K562 (cell line): Measurements from ENCODE around the gene ATP5PO. TPM values are rescaled to one million over a fixed set of nuclear protein-coding genes. Genes with fewer than 3 reads are reported as not detected.

Source experiments
- ATF1 ChIP-seq, 2 experiments: fragments of 450-650 bp in 1 of 2; IDR thresholded peaks; 2 replicates each; pipeline ENCODE4 v1.6.1; 2016; ENCODE audit warnings: missing compliant biosample characterization in 1 of 2, missing genetic modification characterization in 1 of 2
- C11orf30 ChIP-seq: fragments of 450-650 bp; IDR thresholded peaks from 2 replicates; pipeline ENCODE4 v1.6.1; 2016; ENCODE audit warnings: low read depth, mild to moderate bottlenecking
- CCNT2 ChIP-seq: IDR thresholded peaks from 2 replicates; pipeline ENCODE4 v1.6.1; 2011; ENCODE audit warnings: borderline replicate concordance, low read depth, mild to moderate bottlenecking, moderate library complexity, mixed read lengths, low read length; ENCODE audit not compliant: insufficient read length; ENCODE audit errors: extremely low read depth
- CHD1 ChIP-seq: fragments of 200-600 bp; sonication (generic); IDR thresholded peaks from one replicate; pipeline ENCODE4 v1.6.1; 2012; ENCODE audit warnings: mild to moderate bottlenecking, moderate library complexity, low read length, inconsistent platforms
- CREB3 ChIP-seq: fragments of 450-650 bp; conservative IDR thresholded peaks from 2 replicates; pipeline ENCODE4 v1.6.1; 2016; ENCODE audit warnings: missing genetic modification characterization, low read depth, mild to moderate bottlenecking, missing compliant biosample characterization, moderate library complexity
- CXXC5 ChIP-seq: fragments of 250-450 bp; sonication (Bioruptor Pico); IDR thresholded peaks from 2 replicates; pipeline ENCODE4 v1.8.0; 2022; ENCODE audit warnings: inconsistent platforms, mild to moderate bottlenecking, moderate library complexity
- ELF4 ChIP-seq: fragments of 450-650 bp; formaldehyde crosslinking; IDR thresholded peaks from 2 replicates; pipeline ENCODE4 v1.4.0; 2022; ENCODE audit warnings: missing genetic modification characterization
- ETV1 ChIP-seq: fragments of 450-650 bp; conservative IDR thresholded peaks from 2 replicates; pipeline ENCODE4 v1.6.1; 2016; ENCODE audit warnings: missing genetic modification characterization, control low read depth, low read depth, missing compliant biosample characterization
- EWSR1 ChIP-seq: fragments of 450-650 bp; IDR thresholded peaks from 2 replicates; pipeline ENCODE4 v1.6.1; 2018; ENCODE audit warnings: borderline replicate concordance, mild to moderate bottlenecking, low read depth, moderate library complexity; ENCODE audit not compliant: partially characterized antibody
- FOXK2 ChIP-seq, 2 experiments: fragments of 450-650 bp; IDR thresholded peaks in 1 of 2; conservative IDR thresholded peaks in 1 of 2; 2 replicates each; pipeline ENCODE4 v1.6.1; 2016; ENCODE audit warnings: low read depth in 2 of 2, mild to moderate bottlenecking in 1 of 2
- MAZ ChIP-seq, 2 experiments: fragments of 450-650 bp in 1 of 2; sonication (generic) in 1 of 2; formaldehyde crosslinking; IDR thresholded peaks in 1 of 2; conservative IDR thresholded peaks in 1 of 2; 2 replicates each; pipeline versions ENCODE4 v1.4.0 to v1.5.0; 2020; ENCODE audit warnings: mild to moderate bottlenecking in 1 of 2, missing genetic modification reagents in 1 of 2
- MCM3 ChIP-seq: fragments of 450-650 bp; IDR thresholded peaks from 2 replicates; pipeline ENCODE4 v1.6.1; 2016
- NFRKB ChIP-seq: fragments of 450-650 bp; IDR thresholded peaks from 2 replicates; pipeline ENCODE4 v1.6.1; 2016; ENCODE audit warnings: low read depth
- NR2C2 ChIP-seq, 2 experiments: fragments of 200-800 bp in 1 of 2; sonication (Bioruptor generic) in 1 of 2; sonication (generic) in 1 of 2; formaldehyde crosslinking in 1 of 2; IDR thresholded peaks; 2 replicates each; pipeline versions ENCODE4 v1.6.1 to v1.8.0; 2016 to 2022; ENCODE audit warnings: mild to moderate bottlenecking in 1 of 2, missing compliant biosample characterization in 1 of 2, missing genetic modification characterization in 1 of 2, missing genetic modification reagents in 1 of 2
- RBM22 ChIP-seq: fragments of 200-400 bp; formaldehyde crosslinking; IDR thresholded peaks from 2 replicates; pipeline ENCODE4 v1.6.1; 2018; ENCODE audit warnings: low read length, low read depth; ENCODE audit not compliant: poor library complexity, severe bottlenecking
- SAFB2 ChIP-seq: fragments of 200-400 bp; formaldehyde crosslinking; IDR thresholded peaks from 2 replicates; pipeline ENCODE4 v1.6.1; 2018; ENCODE audit warnings: borderline replicate concordance, low read length, low read depth, moderate library complexity; ENCODE audit not compliant: severe bottlenecking
- SAP30 ChIP-seq: fragments of 200-600 bp; sonication (generic); IDR thresholded peaks from 2 replicates; pipeline ENCODE4 v1.6.1; 2012; ENCODE audit warnings: borderline replicate concordance, low read depth, mild to moderate bottlenecking, moderate library complexity, low read length, control low read depth, inconsistent platforms; ENCODE audit not compliant: insufficient read depth, poor library complexity, severe bottlenecking
- TFAP4 ChIP-seq: sonication (generic); formaldehyde crosslinking; IDR thresholded peaks from 2 replicates; pipeline ENCODE4 v1.8.0; 2022; ENCODE audit warnings: missing genetic modification reagents, mild to moderate bottlenecking, moderate library complexity, borderline replicate concordance
- TSC22D4 ChIP-seq: fragments of 450-650 bp; IDR thresholded peaks from 2 replicates; pipeline ENCODE4 v1.6.1; 2016; ENCODE audit warnings: missing genetic modification characterization, missing biosample characterization, control low read depth
- ZBED1 ChIP-seq: IDR thresholded peaks from 2 replicates; pipeline ENCODE4 v1.6.1; 2014
- ZBTB17 ChIP-seq: fragments of 450-650 bp; formaldehyde crosslinking; IDR thresholded peaks from 2 replicates; pipeline ENCODE4 v1.4.0; 2020; ENCODE audit warnings: mild to moderate bottlenecking
- ZNF174 ChIP-seq: fragments of 250-450 bp; sonication (Bioruptor Pico); IDR thresholded peaks from 2 replicates; pipeline ENCODE4 v1.4.0; 2020; ENCODE audit warnings: mild to moderate bottlenecking
- ZNF232 ChIP-seq: sonication (generic); formaldehyde crosslinking; IDR thresholded peaks from 2 replicates; pipeline ENCODE4 v1.8.0; 2022; ENCODE audit warnings: mild to moderate bottlenecking, missing genetic modification reagents
- polyA plus RNA-seq, 8 experiments: library from polyadenylated mRNA; depleted of rRNA in 4 of 8; stranded (reverse) in 5 of 8; unstranded in 3 of 8; fragments of >200 nt; fragmentation: Nextera tagmentation in 2 of 8; fragmentation: Illumina TruSeq in 1 of 8; extraction: Ambion mirVana in 2 of 8; extraction: Trizol in 1 of 8; gene quantifications; 2 replicates each; pipeline versions ENCODE4 v1.2.1 to v1.2.3, GENCODE V29; 2011 to 2014; ENCODE audit warnings: inconsistent platforms in 1 of 8, missing spikeins in 1 of 8
- total RNA-seq, 7 experiments: library from RNA; depleted of rRNA in 6 of 7; stranded (reverse); fragments of >200 nt in 6 of 7; fragmentation: Illumina TruSeq in 2 of 7; extraction: Trizol in 2 of 7; gene quantifications; 2 replicates each; pipeline versions ENCODE4 v1.2.1 to v1.2.3, GENCODE V29; 2011 to 2021; ENCODE audit warnings: low replicate concordance in 1 of 7

The ATP5PO gene
- total and polyA plus RNA-seq, 9 of the 15 experiments (the other 6 are each of a cell fraction or from before 2014, with no cell fraction given) = 367 to 2,722 (median 808) TPM

- TF ChIP-seq SAFB2 = no peak
- TF ChIP-seq ZNF232 (CRISPR knock-in tag) = peak; percentile 41; the same call in 1 of the 2 replicates
- no peak for TF ChIP-seq MCM3
- TF ChIP-seq CCNT2 = peak; percentile 26
- no peak for TF ChIP-seq RBM22
- TF ChIP-seq ETV1 (tag) = no peak
- TF ChIP-seq MAZ (CRISPR knock-in tag; conservative IDR thresholded peaks at IDR 0.05 in 1 of 2, IDR thresholded peaks at IDR 0.05 in 1 of 2) = peak in 1 of 2 experiments; percentile 57; a peak in 2 of 4 replicates
- TF ChIP-seq ZBTB17 (CRISPR knock-in tag) = no peak
- peak; percentile 79 for TF ChIP-seq SAP30
- TF ChIP-seq EWSR1 = no peak
- no peak for TF ChIP-seq ZNF174 (CRISPR knock-in tag)
- TF ChIP-seq TFAP4 = peak; percentile 70; the same call in 1 of the 2 replicates
- TF ChIP-seq TSC22D4 (tag) = no peak
- TF ChIP-seq ELF4 (CRISPR knock-in tag) = no peak
- TF ChIP-seq FOXK2 (conservative IDR thresholded peaks at IDR 0.05 in 1 of 2, IDR thresholded peaks at IDR 0.05 in 1 of 2; ENCODE audit: low read depth in 2 of 2) = peak; percentile 73 to 76; a peak in 3 of 4 replicates
- TF ChIP-seq CREB3 = no peak
- TF ChIP-seq C11orf30 = peak; percentile 71
- TF ChIP-seq ATF1 (CRISPR knock-in tag; IDR thresholded peaks at IDR 0.05) = no peak
- TF ChIP-seq ATF1 (tag; IDR thresholded peaks at IDR 0.05) = peak; percentile 75
- peak; percentile 84; the same call in 1 of the 2 replicates for TF ChIP-seq ZBED1
- peak; percentile 82 for TF ChIP-seq CXXC5 (CRISPR knock-in tag)
- 0 out of 2 replicates have a peak, but pooled peaks have one; percentile 23 for TF ChIP-seq NR2C2 (CRISPR knock-in tag; IDR thresholded peaks at IDR 0.05)
- peak; percentile 87 for TF ChIP-seq NR2C2 (tag; IDR thresholded peaks at IDR 0.05)
- TF ChIP-seq CHD1 = peak; percentile 85
- peak; percentile 97 for TF ChIP-seq NFRKB
Measured at GRCh38 chr21:33915368-33916199, at the start of gene ATP5PO (continued).
